ENCODE results near the gene MEMO1.

MEMO1 gene

GRCh38 chr2:32003791-32004190, 7.0 kb downstream of the MEMO1 start:
- DNase-seq (ENCODE audit: low spot score): no peak
- TF ChIP-seq, protein P1, sequence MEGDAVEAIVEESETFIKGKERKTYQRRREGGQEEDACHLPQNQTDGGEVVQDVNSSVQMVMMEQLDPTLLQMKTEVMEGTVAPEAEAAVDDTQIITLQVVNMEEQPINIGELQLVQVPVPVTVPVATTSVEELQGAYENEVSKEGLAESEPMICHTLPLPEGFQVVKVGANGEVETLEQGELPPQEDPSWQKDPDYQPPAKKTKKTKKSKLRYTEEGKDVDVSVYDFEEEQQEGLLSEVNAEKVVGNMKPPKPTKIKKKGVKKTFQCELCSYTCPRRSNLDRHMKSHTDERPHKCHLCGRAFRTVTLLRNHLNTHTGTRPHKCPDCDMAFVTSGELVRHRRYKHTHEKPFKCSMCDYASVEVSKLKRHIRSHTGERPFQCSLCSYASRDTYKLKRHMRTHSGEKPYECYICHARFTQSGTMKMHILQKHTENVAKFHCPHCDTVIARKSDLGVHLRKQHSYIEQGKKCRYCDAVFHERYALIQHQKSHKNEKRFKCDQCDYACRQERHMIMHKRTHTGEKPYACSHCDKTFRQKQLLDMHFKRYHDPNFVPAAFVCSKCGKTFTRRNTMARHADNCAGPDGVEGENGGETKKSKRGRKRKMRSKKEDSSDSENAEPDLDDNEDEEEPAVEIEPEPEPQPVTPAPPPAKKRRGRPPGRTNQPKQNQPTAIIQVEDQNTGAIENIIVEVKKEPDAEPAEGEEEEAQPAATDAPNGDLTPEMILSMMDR (IDR thresholded peaks at IDR 0.05; ENCODE audit: extremely low read depth, missing control alignments): no peak

GRCh38 chr2:32002406-32002805, 8.4 kb downstream of the MEMO1 start:
- TF ChIP-seq, protein P1 (IDR thresholded peaks at IDR 0.05; ENCODE audit: extremely low read depth, missing control alignments): no peak
- no peak for DNase-seq (ENCODE audit: low spot score)

DNA sequence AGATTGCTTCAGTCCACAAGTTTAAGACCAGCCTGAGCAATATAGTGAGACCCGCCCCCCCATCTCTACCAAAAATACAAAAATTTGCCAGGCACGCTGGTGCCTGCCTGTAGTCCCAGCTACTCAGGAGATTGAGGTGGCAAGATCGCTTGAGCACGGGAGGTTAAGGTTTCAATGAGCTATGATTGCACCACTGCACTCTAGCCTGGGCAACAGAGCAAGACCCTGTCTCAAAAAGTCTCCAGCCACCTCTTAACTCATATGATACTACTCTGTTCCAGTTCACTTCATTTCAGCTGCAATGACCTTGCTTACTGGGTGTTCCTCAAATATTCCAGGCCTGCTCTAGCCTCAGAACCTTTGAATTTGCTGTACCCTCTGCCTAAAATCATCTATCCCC, 11.4 kb downstream of the MEMO1 start:
- TF ChIP-seq, protein P1 (IDR thresholded peaks at IDR 0.05; ENCODE audit: extremely low read depth, missing control alignments): no peak
- DNase-seq (ENCODE audit: low spot score): no peak

DNA sequence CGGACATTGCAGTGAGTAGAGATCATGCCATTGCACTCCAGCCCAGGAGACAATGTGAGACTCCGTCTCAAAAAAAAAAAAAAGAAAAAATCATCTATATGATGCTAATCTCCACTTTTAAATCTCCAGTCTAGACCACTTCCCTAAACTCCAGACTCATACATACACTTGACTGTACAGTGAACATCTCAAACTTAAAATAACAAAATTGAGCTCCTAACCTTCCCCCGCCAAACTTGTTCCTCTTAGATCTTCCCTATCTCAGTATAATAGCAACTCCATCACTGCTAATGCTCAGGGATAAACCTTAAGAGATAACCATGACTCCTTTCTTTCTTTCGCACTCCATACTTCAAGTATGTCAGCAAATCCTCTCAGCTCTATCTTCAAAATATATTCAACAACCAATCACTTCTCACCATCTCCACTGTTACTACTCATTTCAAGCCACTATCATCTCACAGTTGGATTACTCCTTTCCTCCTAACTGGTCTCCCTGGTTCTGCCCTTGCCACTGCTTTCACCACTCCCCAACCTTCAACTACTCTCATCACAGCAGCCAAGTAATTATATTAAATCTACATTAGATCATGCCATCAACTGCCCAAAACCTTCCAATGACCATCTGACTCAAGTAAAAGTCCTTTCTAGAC, 12.0 kb downstream of the MEMO1 start:
- TF ChIP-seq, protein P1 (IDR thresholded peaks at IDR 0.05; ENCODE audit: extremely low read depth, missing control alignments): no peak
- no peak for DNase-seq (ENCODE audit: low spot score)

GRCh38 chr2:31997653-31998052, 13.2 kb downstream of the MEMO1 start:
- TF ChIP-seq, protein P1 (IDR thresholded peaks at IDR 0.05; ENCODE audit: extremely low read depth, missing control alignments): no peak
- DNase-seq (ENCODE audit: low spot score): no peak

- DNase-seq (ENCODE audit: low spot score): no peak
- TF ChIP-seq, protein P1 (IDR thresholded peaks at IDR 0.05; ENCODE audit: extremely low read depth, missing control alignments): no peak
Observed at GRCh38 chr2:31996571-31997150, 14.1 kb downstream of the MEMO1 start.

DNA sequence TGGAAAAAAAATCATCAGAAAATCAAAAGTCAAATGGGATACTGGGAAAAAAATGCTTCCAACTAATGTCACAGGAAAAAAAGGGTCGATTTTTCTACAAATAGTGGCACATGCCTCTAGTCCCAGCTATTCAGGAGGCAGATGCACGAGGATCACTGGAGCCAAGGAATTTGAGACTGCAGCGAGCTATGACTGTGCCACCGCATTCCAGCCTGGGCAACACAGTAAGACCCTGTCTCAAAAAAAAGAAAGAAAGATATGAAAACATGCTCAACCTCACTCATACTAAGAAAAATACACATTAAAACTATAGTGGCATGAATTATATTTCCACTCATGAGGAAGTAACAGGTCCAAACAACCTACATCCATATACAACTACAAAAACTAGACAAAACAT, 17.9 kb downstream of the MEMO1 start:
- DNase-seq (ENCODE audit: low spot score): no peak
- TF ChIP-seq, protein P1 (IDR thresholded peaks at IDR 0.05; ENCODE audit: extremely low read depth, missing control alignments): no peak
